HG03442 (cell line): ENCODE data around the gene MEIOC.

ENCODE experiments used
- ATAC-seq: cut with Tn5 transposase; IDR thresholded peaks from one replicate; pipeline ENCODE4 v1.9.1; 2021; ENCODE audit warnings: mild to moderate bottlenecking, moderate library complexity; ENCODE audit not compliant: unreplicated experiment

MEIOC gene

GRCh38 chr17:44707755-44708400, 51.6 kb downstream of the MEIOC start:
- ATAC-seq, result no peak

GRCh38 chr17:44708401-44709263, 52.4 kb downstream of the MEIOC start, which contains the start of gene DBF4B:
TSS of gene DBF4B (plus strand) at chr17:44708665. CDS start at chr17:44708821, 156 bp downstream.
- no peak for ATAC-seq

GRCh38 chr17:44719444-44719843, 63.2 kb downstream of the MEIOC start:
- no peak for ATAC-seq

- ATAC-seq, result no peak
These were observed 66.0 kb downstream of the MEIOC start for GRCh38 chr17:44722254-44722653.
